GM18505 (cell line): Measurements from ENCODE around the gene ARFGEF3.

Experiments
- ATAC-seq: cut with Tn5 transposase; IDR thresholded peaks from one replicate; pipeline ENCODE4 v1.9.1; 2021; ENCODE audit not compliant: unreplicated experiment
- POLR2A ChIP-seq: IDR thresholded peaks from 4 replicates; pipeline ENCODE4 v1.6.1; 2011; ENCODE audit warnings: borderline replicate concordance; ENCODE audit not compliant: insufficient read depth, insufficient read length; ENCODE audit errors: extremely low read depth

Gene ARFGEF3

DNA sequence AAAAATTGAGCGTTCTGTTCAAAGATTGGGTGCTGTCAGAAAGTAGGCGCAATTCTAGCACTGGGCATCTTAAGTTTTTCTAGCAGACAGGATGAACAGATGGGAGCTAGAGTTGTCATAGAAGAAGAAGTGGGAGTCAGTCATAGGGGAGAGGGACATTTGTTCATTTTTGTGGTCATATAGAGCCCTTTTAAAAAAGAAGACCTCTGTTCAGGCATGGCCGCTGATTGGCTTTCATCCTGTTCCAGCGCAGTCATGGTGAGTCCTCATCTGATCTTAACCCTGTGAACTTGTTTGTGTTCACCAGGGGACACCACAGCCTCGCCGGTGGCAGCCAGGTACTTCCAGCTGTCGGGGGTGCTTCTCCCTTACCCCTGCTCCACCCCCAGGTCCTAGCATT lies 86.3 kb downstream of the ARFGEF3 start:
- ATAC-seq = no peak
- TF ChIP-seq POLR2A = no peak

DNA sequence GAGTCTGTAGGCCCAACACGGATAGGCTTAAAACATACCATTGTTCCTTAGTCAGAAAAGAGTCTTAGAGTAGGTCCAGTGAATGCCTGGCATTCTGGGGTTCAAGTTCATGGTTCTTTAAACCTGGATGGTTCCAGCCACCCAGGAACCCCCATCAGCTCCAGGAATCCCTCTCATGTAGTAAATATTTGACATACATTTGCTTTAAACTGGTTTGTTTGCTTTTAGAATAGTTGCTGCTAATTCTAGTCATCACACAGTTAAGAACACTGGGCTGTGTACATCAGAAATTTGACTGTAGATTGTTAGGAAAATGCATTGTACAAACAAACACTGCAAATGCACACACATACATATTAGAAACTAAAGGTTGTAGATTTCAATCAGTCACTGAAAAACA lies 87.1 kb downstream of the ARFGEF3 start:
- TF ChIP-seq POLR2A = no peak
- no peak for ATAC-seq

DNA sequence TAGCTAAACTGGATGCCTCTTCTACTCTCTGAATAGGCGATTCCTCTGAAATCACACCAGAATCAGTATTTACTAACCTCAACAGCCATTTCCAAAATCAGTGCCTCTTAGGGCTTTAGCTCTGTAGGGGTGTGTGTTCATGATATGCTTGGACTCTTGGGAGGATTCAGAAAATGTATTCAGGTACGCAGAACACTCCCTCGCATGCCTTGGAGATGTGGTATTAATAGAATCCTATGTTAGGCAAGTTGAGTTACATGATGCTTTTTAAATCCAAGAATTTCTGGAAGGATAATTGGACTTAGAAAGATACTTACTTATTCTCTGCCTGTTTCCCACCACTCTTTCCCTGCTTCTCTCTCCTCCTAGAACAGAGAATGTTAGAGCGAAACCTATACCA lies 88.3 kb downstream of the ARFGEF3 start:
- ATAC-seq = no peak
- no peak for TF ChIP-seq POLR2A

DNA sequence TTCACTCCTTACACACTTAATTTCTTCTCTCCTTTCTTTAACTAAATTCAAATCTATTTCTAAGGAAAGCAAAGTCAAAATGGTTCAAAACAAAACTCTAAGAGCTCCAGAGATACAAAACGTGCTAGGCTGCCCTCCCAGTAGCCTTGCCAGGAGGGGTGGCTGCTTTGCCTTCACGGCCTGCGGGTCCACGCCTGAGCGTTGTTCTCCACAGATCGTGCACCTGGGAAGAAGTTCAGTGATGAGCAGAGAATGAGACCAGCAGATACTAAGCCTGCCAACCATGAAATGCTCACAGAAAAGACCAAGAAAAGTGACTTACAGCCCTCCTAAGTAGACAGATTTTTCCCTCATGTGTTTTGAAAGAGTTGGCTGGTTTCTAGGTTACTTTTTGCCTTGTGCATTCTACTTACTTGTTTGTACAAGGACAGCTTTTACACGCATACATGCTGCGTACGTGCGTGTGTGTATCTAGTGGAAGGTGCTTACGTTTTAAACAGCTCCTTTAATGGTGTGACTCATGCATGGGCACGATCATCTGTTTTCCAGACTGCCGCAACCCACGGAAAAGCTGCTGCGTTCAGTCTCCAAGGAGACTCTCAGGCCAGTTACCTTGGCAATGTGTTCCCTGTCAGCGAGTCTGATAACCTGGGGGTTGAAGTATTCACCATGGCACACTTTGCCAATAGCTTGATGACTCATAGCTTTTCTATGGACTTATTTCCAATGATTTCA lies 88.9 kb downstream of the ARFGEF3 start:
- ATAC-seq = no peak
- no peak for TF ChIP-seq POLR2A

DNA sequence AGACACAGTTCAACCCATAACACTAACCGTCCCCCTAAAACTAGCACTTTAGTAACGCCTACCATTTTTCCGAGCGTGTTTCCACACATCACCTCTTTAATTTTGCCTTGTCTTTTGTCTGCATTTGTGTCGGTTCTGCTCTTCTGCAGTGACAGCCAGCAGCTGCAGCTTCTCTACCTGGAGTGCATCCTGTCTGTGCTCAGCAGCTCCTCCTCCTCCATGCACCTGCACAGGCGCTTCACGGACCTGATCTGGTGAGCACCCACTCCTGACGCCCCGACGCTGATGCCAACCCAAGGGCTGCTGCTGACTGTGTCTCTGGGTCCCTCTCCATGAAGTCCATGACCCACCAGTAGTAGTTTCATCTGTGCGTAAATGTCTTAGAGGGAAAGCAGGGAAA lies 92.0 kb downstream of the ARFGEF3 start:
- no peak for TF ChIP-seq POLR2A
- no peak for ATAC-seq

DNA sequence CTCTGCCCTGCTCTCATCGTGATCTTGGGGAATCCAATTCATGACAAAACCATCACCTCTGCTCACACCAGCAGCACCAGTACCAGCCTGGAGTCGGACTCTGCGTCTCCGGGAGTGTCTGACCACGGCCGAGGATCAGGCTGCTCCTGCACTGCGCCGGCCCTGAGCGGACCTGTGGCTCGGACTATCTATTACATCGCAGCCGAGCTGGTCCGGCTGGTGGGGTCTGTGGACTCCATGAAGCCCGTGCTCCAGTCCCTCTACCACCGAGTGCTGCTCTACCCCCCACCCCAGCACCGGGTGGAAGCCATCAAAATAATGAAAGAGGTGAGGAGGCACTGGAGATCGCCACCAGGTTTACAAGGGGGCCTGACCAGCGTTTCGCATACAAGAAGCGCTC lies 93.7 kb downstream of the ARFGEF3 start:
- ATAC-seq = no peak
- no peak for TF ChIP-seq POLR2A

DNA sequence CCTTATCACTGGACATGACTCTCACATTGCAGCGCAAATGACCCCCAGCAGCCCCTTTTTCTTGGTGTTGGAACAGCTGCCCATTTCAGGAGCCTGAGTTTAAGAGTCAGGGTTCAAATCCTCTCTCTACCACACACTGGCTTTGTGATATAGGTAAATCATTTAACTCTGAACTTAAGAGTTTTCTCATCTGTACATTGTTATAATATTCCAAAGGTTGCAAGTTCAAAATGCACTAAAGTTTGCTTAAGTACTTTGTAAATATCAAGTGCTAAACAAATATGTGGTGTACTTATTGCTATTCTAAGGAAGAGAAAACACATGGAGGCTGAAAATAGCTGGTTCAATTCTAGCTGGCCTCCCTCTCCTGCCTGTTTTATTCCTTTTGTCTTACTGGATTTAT lies 95.9 kb downstream of the ARFGEF3 start:
- no peak for TF ChIP-seq POLR2A
- no peak for ATAC-seq

DNA sequence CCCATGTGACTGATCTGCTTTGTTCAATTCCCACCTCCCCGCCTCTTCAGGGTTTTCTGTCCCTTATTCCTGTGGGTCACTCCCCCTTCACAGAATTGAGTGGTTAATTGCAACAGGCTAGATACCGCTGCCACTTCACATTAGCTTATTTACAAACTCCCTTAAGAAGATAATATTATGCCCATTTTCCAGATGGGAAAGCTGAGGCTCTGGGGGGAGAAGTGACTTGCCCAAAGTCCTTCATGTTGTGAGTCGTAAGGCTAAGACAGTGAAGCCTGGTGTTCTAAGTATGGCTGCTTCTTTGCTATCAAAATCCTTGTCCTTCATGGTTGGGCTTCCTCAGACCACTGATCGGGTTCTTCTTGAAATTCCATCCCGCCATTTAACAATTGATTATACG lies 96.5 kb downstream of the ARFGEF3 start:
- TF ChIP-seq POLR2A = no peak
- ATAC-seq = no peak

DNA sequence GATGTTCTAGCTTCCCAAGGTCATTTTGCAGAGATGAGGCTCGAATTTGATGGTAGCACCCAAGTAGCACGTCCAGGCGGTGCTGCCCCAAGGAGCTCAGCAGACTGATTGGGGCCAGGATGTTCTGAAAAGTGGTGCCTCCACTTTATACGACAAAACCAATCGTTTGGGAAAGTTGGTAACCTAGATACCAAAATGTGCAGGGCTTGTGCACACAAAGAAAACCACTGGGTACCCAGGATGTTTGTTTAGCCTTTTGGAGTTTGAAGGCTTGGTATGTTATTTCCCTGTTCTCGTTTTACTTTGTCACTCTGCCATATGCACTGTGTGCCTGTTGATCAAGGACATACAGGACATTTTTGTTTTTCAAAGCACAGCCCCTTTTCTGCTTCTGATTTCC lies 97.3 kb downstream of the ARFGEF3 start:
- no peak for TF ChIP-seq POLR2A
- no peak for ATAC-seq

DNA sequence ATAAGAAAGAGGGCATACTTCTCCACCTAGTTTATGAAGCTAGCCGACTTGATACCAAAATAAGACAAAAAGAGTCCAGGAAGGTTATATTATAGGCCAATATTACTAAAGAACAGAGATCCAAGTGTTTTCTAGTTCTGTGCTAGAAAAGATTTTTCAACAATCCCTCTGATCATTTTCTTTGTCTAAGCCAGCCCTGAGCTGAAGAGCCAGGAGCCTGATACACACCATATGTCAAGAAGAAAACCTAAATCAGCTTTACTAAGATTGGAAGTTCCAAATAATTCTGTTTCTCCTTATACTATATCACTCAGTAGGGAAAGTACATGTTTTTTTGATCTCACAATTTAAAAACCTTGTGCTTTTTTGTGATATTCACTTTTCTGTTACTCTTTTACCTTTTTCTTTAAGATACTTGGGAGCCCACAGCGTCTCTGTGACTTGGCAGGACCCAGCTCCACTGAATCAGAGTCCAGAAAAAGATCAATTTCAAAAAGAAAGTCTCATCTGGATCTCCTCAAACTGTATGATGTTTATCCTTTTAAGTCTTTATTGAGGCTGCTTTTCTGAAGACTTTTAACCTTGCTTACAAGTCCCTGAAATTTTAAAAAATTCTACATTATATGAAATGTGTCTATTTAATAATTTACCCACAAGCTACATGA lies 99.5 kb downstream of the ARFGEF3 start:
- no peak for TF ChIP-seq POLR2A
- no peak for ATAC-seq

DNA sequence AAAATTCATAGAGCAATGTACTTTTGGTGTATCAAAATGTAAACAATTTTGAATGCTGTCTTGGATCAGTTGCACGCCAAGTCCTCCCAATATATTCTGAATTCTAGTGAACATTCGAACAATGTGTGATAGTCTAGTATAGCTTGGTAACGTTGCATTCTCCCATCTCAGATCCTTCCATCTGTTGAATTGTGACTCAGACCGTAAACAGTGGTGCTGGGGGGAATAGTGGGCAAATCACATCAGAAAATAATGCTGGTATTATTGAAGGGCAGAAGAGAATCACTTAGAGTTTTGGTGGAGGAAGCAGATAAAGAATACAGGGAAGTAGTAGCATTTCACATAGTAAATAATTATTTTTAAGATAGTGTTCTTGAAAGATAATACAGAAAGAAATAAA lies 102.2 kb downstream of the ARFGEF3 start:
- ATAC-seq = no peak
- TF ChIP-seq POLR2A = no peak

DNA sequence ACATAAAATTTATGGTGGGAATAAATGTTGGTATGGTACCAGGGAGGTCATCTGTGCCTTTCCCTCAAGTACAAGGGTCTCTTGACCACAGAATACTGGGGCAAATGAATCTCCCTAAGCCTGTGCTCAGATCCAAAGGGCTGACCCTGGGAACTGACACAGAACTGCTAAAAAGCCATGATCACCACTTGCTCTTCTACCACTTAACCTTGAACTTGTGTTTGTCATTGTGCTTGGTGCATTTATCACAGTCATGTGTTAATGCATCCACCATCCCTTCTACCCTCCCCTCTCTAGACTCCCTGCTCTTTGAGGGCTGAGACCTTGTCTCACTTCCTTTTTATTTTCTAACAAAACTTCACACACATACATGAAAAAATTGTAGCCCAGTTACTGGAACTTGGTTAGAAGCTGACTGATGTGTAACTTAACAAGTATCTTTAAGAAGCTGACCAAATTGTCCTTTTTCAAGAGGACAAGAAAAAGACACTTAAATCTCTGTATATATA lies 102.7 kb downstream of the ARFGEF3 start:
- no peak for ATAC-seq
- no peak for TF ChIP-seq POLR2A

DNA sequence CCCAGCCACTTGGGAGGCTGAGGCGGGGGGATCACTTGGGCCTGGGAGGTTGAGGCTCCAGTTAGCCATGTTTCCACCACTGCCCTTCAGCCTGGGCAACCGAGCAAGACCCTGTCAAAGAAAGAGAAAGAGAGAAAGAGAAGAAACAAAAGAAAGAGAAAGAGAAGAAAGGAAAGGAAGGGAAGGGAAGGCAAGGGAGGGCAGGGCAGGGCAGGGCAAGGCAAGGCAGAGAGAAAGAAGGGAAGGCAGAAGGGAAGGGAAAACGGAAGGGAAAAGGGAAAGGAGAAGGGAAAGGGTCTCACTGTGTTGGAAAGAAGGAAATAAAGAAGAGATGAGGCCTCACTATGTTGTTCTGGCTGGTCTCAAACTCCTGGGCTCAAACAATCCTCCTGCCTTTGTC lies 104.4 kb downstream of the ARFGEF3 start:
- no peak for TF ChIP-seq POLR2A
- no peak for ATAC-seq
